H9 (cell line): ENCODE results near the gene FOXO1. TPM values are rescaled to one million over a fixed set of nuclear protein-coding genes. Genes with fewer than 3 reads are reported as not detected.

Experiments
- DNase-seq: peaks from one replicate; pipeline ENCODE4 v3.0.0-alpha.2; 2017
- H2AFZ ChIP-seq: one replicate; pipeline ENCODE4 v1.6.1; 2013; ENCODE audit warnings: mild to moderate bottlenecking, low read length, control low read depth, moderate library complexity
- H2AK5ac ChIP-seq: 2 replicates; pipeline ENCODE4 v1.6.1; 2013; ENCODE audit warnings: low read length, control low read depth, mixed read lengths; ENCODE audit not compliant: insufficient read length
- H2BK120ac ChIP-seq: one replicate; pipeline ENCODE4 v1.6.1; 2013; ENCODE audit warnings: low read depth, mild to moderate bottlenecking, low read length, control low read depth, inconsistent platforms; ENCODE audit not compliant: poor library complexity, severe bottlenecking
- H2BK12ac ChIP-seq: 2 replicates; pipeline ENCODE4 v1.6.1; 2013; ENCODE audit warnings: low read length, control low read depth, mixed read lengths, low read depth; ENCODE audit not compliant: insufficient read length
- H2BK15ac ChIP-seq: 2 replicates; pipeline ENCODE4 v1.6.1; 2013; ENCODE audit warnings: low read depth, low read length, control low read depth
- H2BK20ac ChIP-seq: one replicate; pipeline ENCODE4 v1.6.1; 2013; ENCODE audit warnings: low read depth, mild to moderate bottlenecking, low read length, control low read depth, inconsistent platforms; ENCODE audit not compliant: poor library complexity, severe bottlenecking
- H2BK5ac ChIP-seq: 2 replicates; pipeline ENCODE4 v1.6.1; 2013; ENCODE audit warnings: low read length, control low read depth, mixed read lengths; ENCODE audit not compliant: insufficient read length
- H3K14ac ChIP-seq: 2 replicates; pipeline ENCODE4 v1.6.1; 2013; ENCODE audit warnings: low read length, control low read depth; ENCODE audit not compliant: insufficient read depth
- H3K18ac ChIP-seq: 2 replicates; pipeline ENCODE4 v1.6.1; 2013; ENCODE audit warnings: low read depth, mild to moderate bottlenecking, mixed read lengths, low read length, control low read depth; ENCODE audit not compliant: insufficient read length
- H3K23ac ChIP-seq: 2 replicates; pipeline ENCODE4 v1.6.1; 2013; ENCODE audit warnings: low read length, control low read depth, mixed read lengths, low read depth; ENCODE audit not compliant: insufficient read length
- H3K23me2 ChIP-seq: 2 replicates; pipeline ENCODE4 v1.6.1; 2013; ENCODE audit warnings: low read depth, mild to moderate bottlenecking, mixed read lengths, low read length, control low read depth; ENCODE audit not compliant: insufficient read length, poor library complexity, severe bottlenecking
- H3K27ac ChIP-seq: 2 replicates; pipeline ENCODE4 v1.5.1; 2013; ENCODE audit warnings: low read length, control low read depth, mixed read lengths, low read depth; ENCODE audit not compliant: insufficient read length
- H3K27me3 ChIP-seq: 2 replicates; pipeline ENCODE4 v1.6.1; 2013; ENCODE audit warnings: low read length, control low read depth, inconsistent platforms; ENCODE audit not compliant: insufficient read depth
- H3K4ac ChIP-seq: 2 replicates; pipeline ENCODE4 v1.6.1; 2013; ENCODE audit warnings: low read depth, mild to moderate bottlenecking, control low read depth, inconsistent platforms, low read length, moderate library complexity
- H3K4me1 ChIP-seq: 2 replicates; pipeline ENCODE4 v1.6.1; 2013; ENCODE audit warnings: low read length, control low read depth, inconsistent platforms; ENCODE audit not compliant: insufficient read depth
- H3K4me2 ChIP-seq: 2 replicates; pipeline ENCODE4 v1.6.1; 2013; ENCODE audit warnings: low read length, control low read depth, mixed read lengths; ENCODE audit not compliant: insufficient read length, insufficient read depth
- H3K56ac ChIP-seq: 2 replicates; pipeline ENCODE4 v1.6.1; 2013; ENCODE audit warnings: low read depth, mild to moderate bottlenecking, mixed read lengths, low read length, control low read depth; ENCODE audit not compliant: insufficient read length
- H3K79me1 ChIP-seq: 2 replicates; pipeline ENCODE4 v1.6.1; 2013; ENCODE audit warnings: low read depth, mild to moderate bottlenecking, moderate library complexity, low read length, control low read depth, inconsistent platforms; ENCODE audit not compliant: insufficient read depth, poor library complexity, severe bottlenecking
- H3K79me2 ChIP-seq: 2 replicates; pipeline ENCODE4 v1.6.1; 2013; ENCODE audit warnings: low read length, control low read depth, inconsistent platforms; ENCODE audit not compliant: insufficient read depth
- H3K9ac ChIP-seq: 2 replicates; pipeline ENCODE4 v1.6.1; 2013; ENCODE audit warnings: low read length, control low read depth, mixed read lengths; ENCODE audit not compliant: insufficient read length; ENCODE audit errors: extremely low read depth
- H3K9me3 ChIP-seq: one replicate; pipeline ENCODE4 v1.6.1; 2013; ENCODE audit warnings: low read depth, low read length, inconsistent platforms; ENCODE audit not compliant: control insufficient read depth
- H3T11ph ChIP-seq: one replicate; pipeline ENCODE4 v1.6.1; 2013; ENCODE audit warnings: mild to moderate bottlenecking, low read length, control low read depth, inconsistent platforms
- H4K20me1 ChIP-seq: one replicate; pipeline ENCODE4 v1.6.1; 2013; ENCODE audit not compliant: control insufficient read depth, insufficient read length, insufficient read depth
- H4K5ac ChIP-seq: 2 replicates; pipeline ENCODE4 v1.6.1; 2013; ENCODE audit warnings: low read depth, mild to moderate bottlenecking, mixed read lengths, low read length, control low read depth; ENCODE audit not compliant: insufficient read length
- H4K8ac ChIP-seq: replicated peaks from 2 replicates; pipeline ENCODE4 v1.6.1; 2013; ENCODE audit warnings: low read length, control low read depth, mixed read lengths, low read depth; ENCODE audit not compliant: insufficient read length
- H4K91ac ChIP-seq: 2 replicates; pipeline ENCODE4 v1.6.1; 2013; ENCODE audit warnings: low read depth, mild to moderate bottlenecking, moderate library complexity, mixed read lengths, low read length, control low read depth; ENCODE audit not compliant: insufficient read length
- H3K27ac Mint-ChIP-seq, 3 experiments: 2 replicates in 2 of 3; 3 replicates in 1 of 3; pipeline ENCODE4 v1.8.0; 2020 to 2021; ENCODE audit warnings: mixed read lengths in 3 of 3, mild to moderate bottlenecking in 1 of 3, moderate library complexity in 1 of 3
- H3K27me3 Mint-ChIP-seq: 2 replicates; pipeline ENCODE4 v1.8.0; 2021; ENCODE audit warnings: low read depth, mild to moderate bottlenecking, moderate library complexity, mixed read lengths
- H3K36me3 Mint-ChIP-seq, 3 experiments: 2 replicates in 2 of 3; 3 replicates in 1 of 3; pipeline ENCODE4 v1.8.0; 2020 to 2021; ENCODE audit warnings: low read depth in 3 of 3, mixed read lengths in 3 of 3; ENCODE audit not compliant: insufficient read depth in 1 of 3
- H3K4me1 Mint-ChIP-seq, 2 experiments: 2 replicates each; pipeline ENCODE4 v1.8.0; 2020; ENCODE audit warnings: mixed read lengths in 2 of 2
- H3K4me3 Mint-ChIP-seq, 2 experiments: 2 replicates in 1 of 2; 3 replicates in 1 of 2; pipeline ENCODE4 v1.8.0; 2020 to 2021; ENCODE audit warnings: mild to moderate bottlenecking in 2 of 2, mixed read lengths in 2 of 2, moderate library complexity in 1 of 2
- H3K9me3 Mint-ChIP-seq, 2 experiments: 2 replicates in 1 of 2; 3 replicates in 1 of 2; pipeline ENCODE4 v1.8.0; 2020; ENCODE audit warnings: mild to moderate bottlenecking in 2 of 2, mixed read lengths in 2 of 2, moderate library complexity in 1 of 2
- WGBS: extraction: QIAGEN DNeasy Blood & Tissue Kit; methylation state at CpG from one replicate; pipeline ENCODE4 v1.1.7; 2013; ENCODE audit warnings: missing lambda C conversion rate, low lambda C conversion rate, mixed read lengths; ENCODE audit not compliant: insufficient read length; ENCODE audit errors: extremely low coverage; 5-methylcytosine and 5-hydroxymethylcytosine counted together
- total RNA-seq: library from RNA; stranded (reverse); gene quantifications from 2 replicates; pipeline ENCODE4 v1.2.1, GENCODE V29; 2021
- TF ChIP-seq, protein P1 (sequence below): fragments of 200-600 bp; sonication (generic); conservative IDR thresholded peaks from 3 replicates; pipeline ENCODE4 v1.8.0; 2021; ENCODE audit warnings: antibody characterized with exemption, mild to moderate bottlenecking

FOXO1 gene
- total RNA-seq, 1 experiment from 2014 or later = 44.6 TPM

DNA sequence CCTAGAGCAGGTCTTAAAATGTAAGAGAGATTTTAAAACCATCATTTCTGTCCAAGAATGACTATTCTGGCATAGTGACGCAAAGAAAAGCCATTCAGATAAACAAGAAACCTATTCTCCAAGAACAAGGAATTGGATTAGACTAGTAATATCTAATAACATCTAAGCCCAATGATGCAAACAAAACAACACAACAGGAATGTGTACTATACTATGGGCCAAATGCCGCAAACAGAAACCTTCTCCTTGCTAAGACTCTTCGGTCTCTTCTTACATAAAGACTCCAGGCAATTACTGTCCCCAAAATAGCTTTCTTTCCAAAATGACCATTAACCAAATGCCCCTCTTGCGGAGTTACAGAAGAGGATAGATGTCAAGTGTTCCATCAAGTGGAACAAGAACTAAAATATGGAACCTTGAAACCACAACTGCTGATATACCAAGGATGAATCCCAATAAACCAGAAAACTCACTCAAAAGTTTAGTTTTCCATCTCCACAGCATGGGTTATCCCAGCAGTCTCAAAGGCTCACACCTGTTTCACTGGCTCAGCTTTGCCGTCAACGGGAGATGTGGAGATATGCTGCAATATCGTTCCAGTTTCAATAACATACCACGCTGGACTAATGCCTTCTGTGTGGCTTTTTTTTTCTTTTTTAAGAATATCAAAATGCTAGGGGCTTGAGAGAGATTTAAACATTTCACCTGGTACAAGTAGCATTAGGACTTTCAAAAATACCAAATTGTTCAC, 76.2 kb downstream of the FOXO1 start:
- no peak for DNase-seq
- Histone ChIP-seq H3K56ac (no peak overlapping the region), H2BK5ac (no peak overlapping the region), H2AK5ac (no peak overlapping the region), H3K79me1 (peaks cover 4% of the 10 kb centered on the region), H2AFZ (no peak overlapping the region), H3K23me2 (no peaks in the 10 kb centered on the region), H3K27me3 (no peaks in the 10 kb centered on the region), H4K91ac (no peak overlapping the region), H2BK120ac (no peak overlapping the region), H4K8ac (no peak overlapping the region), H2BK20ac (no peak overlapping the region), H2BK15ac (no peak overlapping the region), H3K9me3 (no peaks in the 10 kb centered on the region), H3K18ac (no peak overlapping the region), H4K5ac (no peak overlapping the region), H3K27ac (no peak overlapping the region), H3K4ac (no peak overlapping the region), H4K20me1 (peaks cover 2% of the 10 kb centered on the region), H3T11ph (no peak overlapping the region), H3K14ac (no peak overlapping the region), H3K4me1 (peaks cover 29% of the 10 kb centered on the region), H3K23ac (no peak overlapping the region), H2BK12ac (no peak overlapping the region), H3K79me2 (peaks cover 63% of the 10 kb centered on the region; the same call in 1 of the 2 replicates), H3K9ac (no peak overlapping the region), H3K4me2 (no peak overlapping the region)
- Mint-ChIP-seq H3K36me3 (peaks cover 0 to under 1% (median under 1%) of the 10 kb centered on the region in 3 experiments; a peak in 4 of 7 replicates), H3K4me1 (peaks cover 79 to 83% of the 10 kb centered on the region in 2 experiments), H3K4me3 (no peak overlapping the region), H3K27me3 (no peaks in the 10 kb centered on the region), H3K27ac (peak overlapping the region in 2 of 3 experiments; percentile 31 to 78; a peak in 2 of 7 replicates), H3K9me3 (peaks cover under 1% of the 10 kb centered on the region in 2 experiments; a peak in 2 of 5 replicates)
- TF ChIP-seq, protein P1, sequence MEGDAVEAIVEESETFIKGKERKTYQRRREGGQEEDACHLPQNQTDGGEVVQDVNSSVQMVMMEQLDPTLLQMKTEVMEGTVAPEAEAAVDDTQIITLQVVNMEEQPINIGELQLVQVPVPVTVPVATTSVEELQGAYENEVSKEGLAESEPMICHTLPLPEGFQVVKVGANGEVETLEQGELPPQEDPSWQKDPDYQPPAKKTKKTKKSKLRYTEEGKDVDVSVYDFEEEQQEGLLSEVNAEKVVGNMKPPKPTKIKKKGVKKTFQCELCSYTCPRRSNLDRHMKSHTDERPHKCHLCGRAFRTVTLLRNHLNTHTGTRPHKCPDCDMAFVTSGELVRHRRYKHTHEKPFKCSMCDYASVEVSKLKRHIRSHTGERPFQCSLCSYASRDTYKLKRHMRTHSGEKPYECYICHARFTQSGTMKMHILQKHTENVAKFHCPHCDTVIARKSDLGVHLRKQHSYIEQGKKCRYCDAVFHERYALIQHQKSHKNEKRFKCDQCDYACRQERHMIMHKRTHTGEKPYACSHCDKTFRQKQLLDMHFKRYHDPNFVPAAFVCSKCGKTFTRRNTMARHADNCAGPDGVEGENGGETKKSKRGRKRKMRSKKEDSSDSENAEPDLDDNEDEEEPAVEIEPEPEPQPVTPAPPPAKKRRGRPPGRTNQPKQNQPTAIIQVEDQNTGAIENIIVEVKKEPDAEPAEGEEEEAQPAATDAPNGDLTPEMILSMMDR = no peak
- no CpG with 5 or more reads among the region's 8 CpGs for WGBS
